H1 (cell line): ENCODE measurements around the gene MAFB. TPM values are rescaled to one million over a fixed set of nuclear protein-coding genes. Genes with fewer than 3 reads are reported as not detected.

Source experiments
- CTCF ChIA-PET: fragments of 300-600 bp; sonication (Branson Sonifier 250); formaldehyde crosslinking; loops from one replicate; lab custom pipeline; 2021; ENCODE audit not compliant: partially characterized antibody; lab: Charles Lee
- POLR2A ChIA-PET: fragments of 300-600 bp; sonication (Branson Sonifier 250); formaldehyde crosslinking; loops from one replicate; lab custom pipeline; 2021; ENCODE audit warnings: inconsistent platforms; ENCODE audit not compliant: partially characterized antibody; lab: Charles Lee
- DNase-seq, 2 experiments: peaks; one replicate each; pipeline versions ENCODE4 v3.0.0 to v3.0.0-alpha.2; 2010 to 2022; ENCODE audit warnings: low spot score in 2 of 2, low read depth in 1 of 2, mixed read lengths in 1 of 2
- FAIRE-seq: peaks from 2 replicates; lab custom pipeline; 2011; peaks lifted over from hg19 to GRCh38; lab: Jason Lieb, UNC
- H2AFZ ChIP-seq: 2 replicates; pipeline ENCODE4 v1.8.1; 2012; ENCODE audit warnings: low read length, inconsistent platforms
- H2AK5ac ChIP-seq: 2 replicates; pipeline ENCODE4 v1.6.1; 2013; ENCODE audit warnings: low read depth, low read length
- H2BK120ac ChIP-seq: replicated peaks from 2 replicates; pipeline ENCODE3; 2013; ENCODE audit warnings: low read depth, low read length, inconsistent platforms
- H2BK12ac ChIP-seq: 2 replicates; pipeline ENCODE4 v1.6.1; 2013; ENCODE audit warnings: low read depth, low read length
- H2BK15ac ChIP-seq: 2 replicates; pipeline ENCODE4 v1.6.1; 2013; ENCODE audit warnings: low read length
- H2BK20ac ChIP-seq: 2 replicates; pipeline ENCODE4 v1.6.1; 2013; ENCODE audit warnings: low read length
- H2BK5ac ChIP-seq: 2 replicates; pipeline ENCODE4 v1.6.1; 2013; ENCODE audit warnings: low read depth, low read length
- H3K14ac ChIP-seq: 2 replicates; pipeline ENCODE4 v1.6.1; 2013; ENCODE audit warnings: inconsistent platforms; ENCODE audit not compliant: insufficient read length
- H3K18ac ChIP-seq: 2 replicates; pipeline ENCODE4 v1.6.1; 2013; ENCODE audit warnings: low read length; ENCODE audit errors: extremely low read depth
- H3K23ac ChIP-seq: 2 replicates; pipeline ENCODE4 v1.6.1; 2013; ENCODE audit warnings: inconsistent platforms; ENCODE audit not compliant: insufficient read length
- H3K23me2 ChIP-seq: 2 replicates; pipeline ENCODE4 v1.6.1; 2013; ENCODE audit warnings: low read depth, low read length
- H3K27ac ChIP-seq: 2 replicates; pipeline ENCODE4 v1.6.1; 2011; ENCODE audit warnings: low read depth, low read length, inconsistent platforms
- H3K27me3 ChIP-seq, 4 experiments: replicated peaks in 1 of 4; 1 replicate in 1 of 4; 2 replicates in 3 of 4; pipeline versions ENCODE4 v1.6.1 to v1.8.1; 2011 to 2013; ENCODE audit warnings: low read length in 3 of 4, mild to moderate bottlenecking in 3 of 4, inconsistent platforms in 2 of 4, mixed read lengths in 2 of 4, moderate library complexity in 1 of 4; ENCODE audit not compliant: control insufficient read depth in 3 of 4, insufficient read depth in 3 of 4; ENCODE audit errors: extremely low read depth in 1 of 4
- H3K36me3 ChIP-seq, 4 experiments: 2 replicates each; pipeline versions ENCODE4 v1.6.1 to v1.8.1; 2011 to 2013; ENCODE audit warnings: mild to moderate bottlenecking in 4 of 4, low read length in 3 of 4, moderate library complexity in 2 of 4, control low read depth in 1 of 4, inconsistent platforms in 1 of 4; ENCODE audit not compliant: insufficient read depth in 4 of 4, control insufficient read depth in 2 of 4
- H3K4ac ChIP-seq: replicated peaks from 2 replicates; pipeline ENCODE3; 2013; ENCODE audit warnings: low read length, low read depth, mixed read lengths, inconsistent platforms; ENCODE audit not compliant: insufficient read length
- H3K4me1 ChIP-seq, 4 experiments: replicated peaks in 1 of 4; 1 replicate in 1 of 4; 2 replicates in 3 of 4; pipeline versions ENCODE4 v1.6.1 to v1.8.1; 2011 to 2013; ENCODE audit warnings: low read length in 3 of 4, inconsistent platforms in 2 of 4, mixed read lengths in 1 of 4; ENCODE audit not compliant: insufficient read depth in 4 of 4, control insufficient read depth in 3 of 4
- H3K4me2 ChIP-seq, 2 experiments: 2 replicates each; pipeline versions ENCODE4 v1.6.1 to v1.8.1; 2011 to 2013; ENCODE audit warnings: low read depth in 2 of 2, low read length in 2 of 2, control low read depth in 1 of 2, inconsistent platforms in 1 of 2, mild to moderate bottlenecking in 1 of 2; ENCODE audit not compliant: insufficient read depth in 1 of 2
- H3K4me3 ChIP-seq, 4 experiments: fragments of 200-600, 300-600 bp in 1 of 4; sonication (generic), shearing (Covaris generic), sonication (Bioruptor Twin) in 1 of 4; 2 replicates each; pipeline versions ENCODE4 v1.5.1 to v1.8.1; 2011 to 2016; ENCODE audit warnings: low read length in 4 of 4, low read depth in 3 of 4, control low read depth in 2 of 4, inconsistent platforms in 2 of 4, mild to moderate bottlenecking in 2 of 4, mixed read lengths in 1 of 4, moderate library complexity in 1 of 4; ENCODE audit not compliant: insufficient read depth in 2 of 4; ENCODE audit errors: extremely low read depth in 1 of 4
- H3K56ac ChIP-seq: replicated peaks from 2 replicates; pipeline ENCODE3; 2013; ENCODE audit warnings: low read depth, mild to moderate bottlenecking, mixed read lengths, low read length, inconsistent platforms; ENCODE audit not compliant: insufficient read length
- H3K79me1 ChIP-seq: 2 replicates; pipeline ENCODE4 v1.6.1; 2013; ENCODE audit warnings: low read depth, low read length, control low read depth
- H3K79me2 ChIP-seq, 2 experiments: 2 replicates each; pipeline versions ENCODE4 v1.6.1 to v1.8.1; 2012 to 2013; ENCODE audit warnings: low read length in 2 of 2, mild to moderate bottlenecking in 2 of 2, inconsistent platforms in 1 of 2; ENCODE audit not compliant: insufficient read depth in 2 of 2, control insufficient read depth in 1 of 2
- H3K9ac ChIP-seq, 4 experiments: replicated peaks in 1 of 4; 1 replicate in 1 of 4; 2 replicates in 3 of 4; pipeline versions ENCODE4 v1.6.1 to v1.8.1; 2011 to 2013; ENCODE audit warnings: low read depth in 3 of 4, low read length in 3 of 4, control low read depth in 2 of 4, mild to moderate bottlenecking in 2 of 4, moderate library complexity in 2 of 4, inconsistent platforms in 1 of 4; ENCODE audit errors: extremely low read depth in 1 of 4
- H3K9me3 ChIP-seq, 2 experiments: 2 replicates each; pipeline versions ENCODE4 v1.6.1 to v1.8.1; 2012 to 2013; ENCODE audit warnings: mild to moderate bottlenecking in 2 of 2, moderate library complexity in 2 of 2, control low read depth in 1 of 2, inconsistent platforms in 1 of 2, low read depth in 1 of 2, low read length in 1 of 2, mixed read lengths in 1 of 2; ENCODE audit not compliant: insufficient read depth in 2 of 2
- H4K20me1 ChIP-seq, 2 experiments: replicated peaks in 1 of 2; 2 replicates each; pipeline versions ENCODE3 to v1.8.1; 2011 to 2013; ENCODE audit warnings: inconsistent platforms in 2 of 2, low read length in 2 of 2, mild to moderate bottlenecking in 1 of 2; ENCODE audit not compliant: insufficient read depth in 2 of 2, control insufficient read depth in 1 of 2
- H4K5ac ChIP-seq: 2 replicates; pipeline ENCODE4 v1.6.1; 2013; ENCODE audit warnings: low read length, low read depth, mixed read lengths, inconsistent platforms; ENCODE audit not compliant: insufficient read length
- H4K8ac ChIP-seq: 2 replicates; pipeline ENCODE4 v1.8.0; 2013; ENCODE audit warnings: mild to moderate bottlenecking, moderate library complexity, low read length, inconsistent platforms; ENCODE audit not compliant: insufficient read depth; ENCODE audit errors: extremely low read depth
- H4K91ac ChIP-seq: replicated peaks from 2 replicates; pipeline ENCODE3; 2013; ENCODE audit warnings: low read length, mixed read lengths, inconsistent platforms; ENCODE audit not compliant: insufficient read length
- BCL11A ChIP-seq, 2 experiments: IDR thresholded peaks; one replicate each; pipeline ENCODE4 v1.6.1; 2011; ENCODE audit warnings: low read depth in 2 of 2, low read length in 2 of 2, mild to moderate bottlenecking in 2 of 2
- CBX5 ChIP-seq: fragments of 300-800, 300-1000 bp; sonication (generic); IDR thresholded peaks from 2 replicates; pipeline ENCODE4 v1.7.1; 2016; ENCODE audit warnings: antibody characterized with exemption, low read length, low read depth
- EP300 ChIP-seq, 2 experiments: IDR thresholded peaks; 1 replicate in 1 of 2; 2 replicates in 1 of 2; pipeline ENCODE4 v1.6.1; 2011 to 2012; ENCODE audit warnings: low read depth in 2 of 2, low read length in 2 of 2, mild to moderate bottlenecking in 2 of 2, borderline replicate concordance in 1 of 2, inconsistent platforms in 1 of 2, moderate library complexity in 1 of 2
- JUN ChIP-seq: IDR thresholded peaks from 2 replicates; pipeline ENCODE4 v1.6.1; 2011; ENCODE audit warnings: low read depth, mild to moderate bottlenecking, improper control_type of control experiment, low read length
- MAFK ChIP-seq: IDR thresholded peaks from 2 replicates; pipeline ENCODE4 v1.6.1; 2012; ENCODE audit warnings: low read depth, mild to moderate bottlenecking, improper control_type of control experiment, low read length
- POU5F1 ChIP-seq: IDR thresholded peaks from 2 replicates; pipeline ENCODE4 v1.6.1; 2011; ENCODE audit warnings: low read depth, mild to moderate bottlenecking, low read length, moderate library complexity
- RAD21 ChIP-seq, 2 experiments: IDR thresholded peaks in 1 of 2; conservative IDR thresholded peaks in 1 of 2; 2 replicates each; pipeline ENCODE4 v1.6.1; 2011; ENCODE audit warnings: low read depth in 2 of 2, low read length in 2 of 2, improper control_type of control experiment in 1 of 2, inconsistent platforms in 1 of 2, mild to moderate bottlenecking in 1 of 2, moderate library complexity in 1 of 2
- WGBS, 2 experiments: shearing (Covaris generic) in 1 of 2; methylation state at CpG; one replicate each; pipeline versions ENCODE4 v1.1.6 to v1.1.7; 2013 to 2015; ENCODE audit warnings: low lambda C conversion rate in 2 of 2, mixed read lengths in 2 of 2, inconsistent platforms in 1 of 2, low coverage in 1 of 2, missing lambda C conversion rate in 1 of 2; ENCODE audit not compliant: insufficient replicate concordance in 2 of 2, insufficient coverage in 1 of 2, insufficient read length in 1 of 2; ENCODE audit errors: extremely low coverage in 1 of 2, missing lambda C conversion rate in 1 of 2; 5-methylcytosine and 5-hydroxymethylcytosine counted together
- polyA plus RNA-seq, 7 experiments: library from polyadenylated mRNA; depleted of rRNA in 3 of 7; stranded (reverse) in 5 of 7; unstranded in 2 of 7; fragments of >200 nt in 5 of 7; fragments of 200-250 nt in 2 of 7; gene quantifications; 1 replicate in 5 of 7; 2 replicates in 1 of 7; 4 replicates in 1 of 7; pipeline versions ENCODE4 v1.2.1 to v1.2.3, GENCODE V29; 2011 to 2013; ENCODE audit warnings: missing spikeins in 2 of 7, mixed read lengths in 2 of 7
- total RNA-seq: library from RNA; stranded (reverse); fragmentation: NEBNext Ultra II Directional; extraction: Animal tissue kit (Norgen Biotek cat#: 25700); gene quantifications from 2 replicates; pipeline ENCODE4 v1.2.1, GENCODE V29; 2021

MAFB gene
- total and polyA plus RNA-seq, 2 of the 8 experiments (the other 6 are each of a cell fraction or from before 2014, with no cell fraction given): 0.83 to 1.8 TPM

DNA sequence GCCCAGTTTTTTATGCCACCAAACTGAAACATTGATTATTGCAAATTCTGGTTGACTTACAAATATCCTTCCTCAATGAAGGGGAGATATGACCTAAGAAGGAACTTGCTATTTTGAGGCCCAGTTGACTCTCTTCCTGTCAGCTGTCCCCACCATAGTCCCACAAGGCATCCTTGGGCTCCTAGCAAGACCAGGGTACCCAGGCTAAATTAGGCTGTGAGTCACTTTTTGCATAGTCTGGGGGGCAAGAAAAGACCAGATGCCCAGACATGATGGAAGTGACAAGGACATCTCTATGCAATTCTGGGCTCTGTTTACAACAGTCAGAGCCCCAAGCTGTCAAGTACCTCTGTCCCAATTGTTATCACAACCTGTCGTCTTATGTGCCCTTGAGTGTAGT lies 31.8 kb upstream of the MAFB start:
- Histone ChIP-seq H3K4me3 (no peak overlapping the region), H3K56ac (no peak overlapping the region), H3K79me2 (no peaks in the 10 kb centered on the region), H3K18ac (no peak overlapping the region), H3K14ac (no peak overlapping the region), H4K5ac (no peak overlapping the region), H2BK5ac (no peak overlapping the region), H3K4ac (no peak overlapping the region), H3K36me3 (no peaks in the 10 kb centered on the region), H4K91ac (no peak overlapping the region), H2BK20ac (no peak overlapping the region), H2AK5ac (no peak overlapping the region), H3K27ac (no peak overlapping the region), H3K4me2 (no peak overlapping the region), H3K9me3 (no peaks in the 10 kb centered on the region), H3K23ac (no peak overlapping the region), H3K79me1 (no peaks in the 10 kb centered on the region), H3K27me3 (no peaks in the 10 kb centered on the region), H2BK15ac (no peak overlapping the region), H2AFZ (no peak overlapping the region), H4K20me1 (no peaks in the 10 kb centered on the region), H4K8ac (no peak overlapping the region), H2BK12ac (no peak overlapping the region), H3K9ac (no peak overlapping the region), H3K23me2 (no peaks in the 10 kb centered on the region), H3K4me1 (no peaks in the 10 kb centered on the region), H2BK120ac (no peak overlapping the region)
- WGBS, 2 experiments: 75% methylated on average over 1 of the region's 1 CpG; no CpG with 5 or more reads in 1 of the 2 experiments
- POLR2A ChIA-PET: interaction anchor here (0.7 kb wide), 1 partner anchor 1610 kb away, joined by 3 read pairs; no protein-coding TSS in a partner anchor
- CTCF ChIA-PET: interaction anchor here (0.6 to 5.4 kb wide), 6 partner anchors 14 to 439 kb away, joined by 3 to 26 read pairs (median 4); no protein-coding TSS in a partner anchor
- FAIRE-seq (no peak), DNase-seq (peak in 1 of 2 experiments; percentile 20)
- TF ChIP-seq EP300 (IDR thresholded peaks at IDR 0.05; ENCODE audit: borderline replicate concordance in 1 of 2, low read depth in 2 of 2, low read length in 2 of 2) (no peak), RAD21 (IDR thresholded peaks at IDR 0.05 in 1 of 2, conservative IDR thresholded peaks at IDR 0.05 in 1 of 2; ENCODE audit: low read depth in 2 of 2, low read length in 2 of 2) (no peak), CBX5 (no peak), POU5F1 (no peak), MAFK (no peak), BCL11A (IDR thresholded peaks at IDR 0.05; ENCODE audit: low read depth in 2 of 2, low read length in 2 of 2) (no peak), JUN (no peak)
